Bronchial epithelial cell (primary cell): ENCODE results near the gene ATG16L2. TPM values are rescaled to one million over a fixed set of nuclear protein-coding genes. Genes with fewer than 3 reads are reported as not detected.
"Not testable (repeated sequence)": the region's sequence is repeated elsewhere in the genome, so short reads cannot be mapped to it uniquely, and the experiment has no call there.

Source experiments
- DNase-seq: peaks from one replicate; pipeline ENCODE4 v3.0.0-alpha.2; 2010; ENCODE audit warnings: low read depth
- FAIRE-seq: peaks from 2 replicates; lab custom pipeline; 2011; peaks lifted over from hg19 to GRCh38; lab: Jason Lieb, UNC
- H3K27me3 ChIP-seq: 2 replicates; pipeline ENCODE4 v1.5.1; 2011; ENCODE audit warnings: low read length; ENCODE audit not compliant: control insufficient read depth, insufficient read depth
- H3K36me3 ChIP-seq: 2 replicates; pipeline ENCODE4 v1.5.1; 2011; ENCODE audit warnings: low read length; ENCODE audit not compliant: control insufficient read depth, insufficient read depth
- H3K4me3 ChIP-seq: 2 replicates; pipeline ENCODE4 v1.5.1; 2011; ENCODE audit warnings: mild to moderate bottlenecking, low read depth, low read length, control low read depth
- CTCF ChIP-seq: IDR thresholded peaks from 2 replicates; pipeline ENCODE4 v1.5.1; 2011; ENCODE audit warnings: mild to moderate bottlenecking, moderate library complexity, low read length, control low read depth, inconsistent platforms; ENCODE audit not compliant: insufficient read depth, severe bottlenecking
- total RNA-seq: library from RNA; depleted of rRNA; stranded (reverse); fragments of >200 nt; gene quantifications from 2 replicates; pipeline ENCODE4 v1.2.1, GENCODE V29; 2014

Gene ATG16L2
- total RNA-seq, 1 donor from 2014 or later: 5.3 TPM

- TF ChIP-seq CTCF: no peak
- Histone ChIP-seq H3K4me3 (no peak overlapping the region), H3K27me3 (no peaks in the 10 kb centered on the region), H3K36me3 (peaks cover 6% of the 10 kb centered on the region)
- DNase-seq (no peak), FAIRE-seq (no peak)
Observed at GRCh38 chr11:72825661-72826060, 11.4 kb downstream of the ATG16L2 start.

- peaks cover 5% of the 10 kb centered on the region for H3K36me3 ChIP-seq
- no peak for DNase-seq
- no peaks in the 10 kb centered on the region for H3K27me3 ChIP-seq
- H3K4me3 ChIP-seq: no peak overlapping the region
- no peak for TF ChIP-seq CTCF
- FAIRE-seq: no peak
Observed at GRCh38 chr11:72826191-72826941, 12.2 kb downstream of the ATG16L2 start.

- FAIRE-seq (no peak), DNase-seq (no peak)
- Histone ChIP-seq H3K27me3 (no peaks in the 10 kb centered on the region), H3K36me3 (peaks cover 5% of the 10 kb centered on the region), H3K4me3 (no peak overlapping the region)
- no peak for TF ChIP-seq CTCF
Observed at GRCh38 chr11:72826942-72827480, 12.8 kb downstream of the ATG16L2 start.

GRCh38 chr11:72827656-72828055, 13.4 kb downstream of the ATG16L2 start:
- not testable (repeated sequence) for H3K27me3 ChIP-seq, H3K4me3 ChIP-seq, H3K36me3 ChIP-seq, DNase-seq, FAIRE-seq

GRCh38 chr11:72828081-72828567, 13.9 kb downstream of the ATG16L2 start:
- no peak for TF ChIP-seq CTCF
- H3K4me3 ChIP-seq: no peak overlapping the region
- H3K36me3 ChIP-seq: peaks cover 5% of the 10 kb centered on the region
- FAIRE-seq: no peak
- DNase-seq: no peak
- H3K27me3 ChIP-seq: no peaks in the 10 kb centered on the region

GRCh38 chr11:72828692-72829101, 14.5 kb downstream of the ATG16L2 start:
- H3K36me3 ChIP-seq: peaks cover 5% of the 10 kb centered on the region
- DNase-seq (no peak), FAIRE-seq (no peak)
- TF ChIP-seq CTCF: no peak
- H3K27me3 ChIP-seq: no peaks in the 10 kb centered on the region
- H3K4me3 ChIP-seq: no peak overlapping the region
